ENCODE measurements around the gene RPGRIP1L. TPM values are rescaled to one million over a fixed set of nuclear protein-coding genes. Genes with fewer than 3 reads are reported as not detected.

The RPGRIP1L gene
- total and polyA plus RNA-seq, 9 of the 15 experiments (the other 6 are each of a cell fraction or from before 2014, with no cell fraction given) = 3.2 to 7.7 (median 5.8) TPM

- Histone ChIP-seq H3K36me3 (ENCODE audit: control insufficient read depth, insufficient read depth, low read length) (no peaks in the 10 kb centered on the region), H3K79me2 (ENCODE audit: control insufficient read depth, insufficient read depth, low read length) (no peaks in the 10 kb centered on the region), H2AFZ (ENCODE audit: low read depth, low read length) (no peak overlapping the region), H3K4me3 (no peak overlapping the region), H3K9me1 (ENCODE audit: control insufficient read depth, insufficient read depth, low read length) (no peaks in the 10 kb centered on the region), H3K4me2 (ENCODE audit: insufficient read depth, low read length) (no peak overlapping the region), H3K9me3 (replicated peaks; ENCODE audit: control insufficient read depth, insufficient read depth, low read depth, low read length) (no peaks in the 10 kb centered on the region), H3K27me3 (ENCODE audit: control insufficient read depth in 2 of 2, insufficient read depth in 2 of 2, low read length in 2 of 2) (no peaks in the 10 kb centered on the region), H3K4me1 (replicated peaks in 1 of 2; ENCODE audit: control insufficient read depth in 2 of 2, insufficient read depth in 2 of 2, low read length in 2 of 2) (no peaks in the 10 kb centered on the region; a peak in 1 of 5 replicates), H3K27ac (ENCODE audit: extremely low read depth, low read depth, low read length) (no peak overlapping the region), H4K20me1 (replicated peaks; ENCODE audit: control insufficient read depth, insufficient read depth, low read length) (no peaks in the 10 kb centered on the region), H3K9ac (ENCODE audit: insufficient read depth in 1 of 2, low read depth in 2 of 2, low read length in 2 of 2) (no peak overlapping the region)
- POLR2A ChIA-PET = no interaction called here
- CTCF ChIA-PET (ENCODE audit: low intra/inter-chr PET ratio) = no interaction called here
- intact Hi-C loops (cut with micrococcal nuclease) = loop anchor here (10.0 kb wide), 1 partner anchor 208 kb away; no protein-coding TSS in a partner anchor
- no peak for DNase-seq (ENCODE audit: extremely low read depth in 1 of 4, low spot score in 3 of 4)
- BruUV-seq (replicated peaks) = no TSS peak
- WGBS (ENCODE audit: insufficient coverage, low coverage, missing lambda C conversion rate) = 0% methylated on average over 1 of the region's 1 CpG
- no peak for ATAC-seq
- no peak for FAIRE-seq
- no peak for TF ChIP-seq AFF1 (IDR thresholded peaks at IDR 0.05; ENCODE audit: low read depth in 1 of 2, partially characterized antibody in 2 of 2)
- no peak for TF ChIP-seq ATF3 (IDR thresholded peaks at IDR 0.05)
- no peak for TF ChIP-seq ATF3 (CRISPR knock-in tag; conservative IDR thresholded peaks at IDR 0.05)
- no peak for TF ChIP-seq NR3C1 (CRISPR knock-in tag; IDR thresholded peaks at IDR 0.05)
- no peak for TF ChIP-seq CREB3L1 (IDR thresholded peaks at IDR 0.05; ENCODE audit: borderline replicate concordance, low read depth)
- TF ChIP-seq ZBTB17 (CRISPR knock-in tag; IDR thresholded peaks at IDR 0.05) = no peak
- TF ChIP-seq ZNF324 (CRISPR knock-in tag; IDR thresholded peaks at IDR 0.05) = no peak
- no peak for TF ChIP-seq CHD1 (IDR thresholded peaks at IDR 0.05; ENCODE audit: low read length)
- TF ChIP-seq NONO (IDR thresholded peaks at IDR 0.05; ENCODE audit: low read depth in 2 of 2, low read length in 1 of 2) = no peak
- in situ Hi-C loops (cut with MboI) = no loop called here
Observed at GRCh38 chr16:53752560-53752959, 48.9 kb upstream of the RPGRIP1L start.
